Transverse colon (tissue), 4 donors: ENCODE data around the gene SLC18B1. TPM values are rescaled to one million over a fixed set of nuclear protein-coding genes. Genes with fewer than 3 reads are reported as not detected.

Source experiments
- DNase-seq: peaks from one replicate; pipeline ENCODE4 v3.0.0-alpha.2; 2019
- H3K27ac ChIP-seq, 4 donors: fragments of 200-600 bp; sonication (generic); 2 replicates each; pipeline ENCODE4 v1.5.1; 2016 to 2018; ENCODE audit warnings: inconsistent platforms in 4 of 4
- H3K27me3 ChIP-seq: fragments of 200-600 bp; sonication (generic); 2 replicates; pipeline ENCODE4 v1.5.1; 2017; ENCODE audit warnings: inconsistent platforms
- H3K36me3 ChIP-seq, 4 donors: fragments of 200-600 bp; sonication (generic); 2 replicates each; pipeline ENCODE4 v1.5.1; 2017 to 2019; ENCODE audit warnings: inconsistent platforms in 4 of 4
- H3K4me1 ChIP-seq, 4 donors: fragments of 200-600 bp; sonication (generic); 2 replicates each; pipeline ENCODE4 v1.5.1; 2017 to 2020; ENCODE audit warnings: inconsistent platforms in 4 of 4
- H3K4me3 ChIP-seq, 4 donors: fragments of 200-600 bp; sonication (generic); 1 replicate in 1 of 4; 2 replicates in 3 of 4; pipeline versions ENCODE4 v1.5.1 to v1.6.1; 2017 to 2019; ENCODE audit warnings: inconsistent platforms in 4 of 4
- H3K9me3 ChIP-seq, 2 donors: fragments of 200-600 bp; sonication (generic); 2 replicates each; pipeline ENCODE4 v1.5.1; 2017 to 2019; ENCODE audit warnings: inconsistent platforms in 2 of 2
- CTCF ChIP-seq, 5 experiments: fragments of 200-600 bp in 3 of 5; fragments of 450-650 bp in 2 of 5; sonication (generic) in 3 of 5; IDR thresholded peaks; 1 replicate in 2 of 5; 2 replicates in 3 of 5; pipeline ENCODE4 v1.5.1; 2016 to 2017; ENCODE audit warnings: antibody characterized with exemption in 5 of 5, inconsistent platforms in 3 of 5, mild to moderate bottlenecking in 2 of 5, moderate library complexity in 1 of 5
- POLR2A ChIP-seq: fragments of 450-650 bp; IDR thresholded peaks from one replicate; pipeline ENCODE4 v1.6.1; 2016; ENCODE audit warnings: antibody characterized with exemption, mild to moderate bottlenecking, moderate library complexity
- POLR2AphosphoS5 ChIP-seq, 3 donors: sonication (generic); formaldehyde crosslinking; IDR thresholded peaks; one replicate each; pipeline ENCODE4 v1.6.1; 2016; ENCODE audit warnings: antibody characterized with exemption in 3 of 3
- WGBS, 2 donors: methylation state at CpG; one replicate each; pipeline ENCODE4 v1.1.5; 2018; ENCODE audit warnings: low coverage in 1 of 2; 5-methylcytosine and 5-hydroxymethylcytosine counted together
- in situ Hi-C, 4 donors: fragments of 200-750 bp; cut with MboI; loops; one replicate each; pipeline versions ENCODE4 v1.15.0 to v1.15.1; 2017; ENCODE audit warnings: low sequenced_read_pairs in 3 of 4, low pct_ligation_motif_present in 1 of 4, low pct_unique_long_range_greater_than_20kb in 1 of 4
- intact Hi-C: fragments of 100-400 bp; cut with DNase I; formaldehyde crosslinking; loops from one replicate; pipeline ENCODE4 v1.15.1; 2023; ENCODE audit warnings: low total_unique reads
- small RNA-seq, 4 donors: library from RNA; depleted of rRNA; stranded (forward); fragments of <200 nt; gene quantifications; one replicate each; pipeline ENCODE3, GENCODE V24; 2016
- total RNA-seq, 4 donors: library from RNA; depleted of rRNA; stranded (reverse); fragments of >200 nt; gene quantifications; one replicate each; pipeline ENCODE4 v1.1.0, GENCODE V29; 2016

Gene SLC18B1
- total RNA-seq, 4 donors from 2014 or later = 1.6 to 16.0 (median 10.3) TPM

- in situ Hi-C loops = no loop called here
- no peak for DNase-seq
These were observed 78.5 kb downstream of the SLC18B1 start for GRCh38 chr6:132719736-132720448.

More at GRCh38 chr6:132719736-132720448, 78.5 kb downstream of the SLC18B1 start:
- no peaks in the 10 kb centered on the region for H3K9me3 ChIP-seq
- intact Hi-C loops = no loop called here
- H3K27me3 ChIP-seq = no peaks in the 10 kb centered on the region
- H3K4me3 ChIP-seq = no peak overlapping the region
- TF ChIP-seq POLR2AphosphoS5 (IDR thresholded peaks at IDR 0.05) = no peak
- TF ChIP-seq POLR2A = no peak
- no peak for TF ChIP-seq CTCF (IDR thresholded peaks at IDR 0.05)
- WGBS, 2 donors = 85 to 90% methylated on average over 8 to 10 of the region's 10 CpGs
- H3K27ac ChIP-seq = no peak overlapping the region
- no peaks in the 10 kb centered on the region for H3K4me1 ChIP-seq
- H3K36me3 ChIP-seq = no peaks in the 10 kb centered on the region

Small RNA genes lying within 50 kb of the gene (small RNA-seq; reads per million reads assigned to genes)
- 23.3 to 46.1 (median 36.2) reads per million in 4 donors for gene SNORA33
- 2,470 to 10,542 (median 6,577) reads per million in 4 donors for gene SNORD100
- gene SNORD101 = 3,500 to 20,850 (median 6,941) reads per million in 4 donors

Other genes with a start within 250 kb of the SLC18B1 start
- gene TAAR8, start 246.0 kb downstream of the SLC18B1 start, total RNA-seq = not detected
- gene TAAR6, start 228.3 kb downstream of the SLC18B1 start, total RNA-seq = not detected
- not detected for gene TAAR5, start 208.9 kb downstream of the SLC18B1 start, total RNA-seq
- gene TAAR2, start 174.4 kb downstream of the SLC18B1 start, total RNA-seq = not detected
- not detected for gene TAAR1, start 139.5 kb downstream of the SLC18B1 start, total RNA-seq
- gene VNN1, start 84.6 kb downstream of the SLC18B1 start, total RNA-seq = 10 to 100 TPM in 1 of 4 donors, 1 to 10 TPM in 1, under 1 TPM in 1, not detected in 1; 0.75 to 39.5 (median 2.1) TPM
- gene VNN2, start 40.7 kb downstream of the SLC18B1 start, total RNA-seq = 1 to 10 TPM; 1.1 to 3.2 (median 2.8) TPM
- 1,000 to 10,000 TPM in 2 of 4 donors, 100 to 1,000 TPM in 2; 237 to 1,280 (median 781) TPM for gene RPS12, start 15.9 kb upstream of the SLC18B1 start, total RNA-seq